HG03558 (cell line): ENCODE data around the gene PEMT.

Source experiments
- ATAC-seq: cut with Tn5 transposase; IDR thresholded peaks from one replicate; pipeline ENCODE4 v1.9.1; 2021; ENCODE audit warnings: moderate number of reproducible peaks; ENCODE audit not compliant: unreplicated experiment; ENCODE audit errors: extremely low read depth

PEMT gene

GRCh38 chr17:17506181-17506741 lies 85.2 kb downstream of the PEMT start:
- ATAC-seq: no peak

GRCh38 chr17:17505610-17506171 lies 85.8 kb downstream of the PEMT start:
- no peak for ATAC-seq

DNA sequence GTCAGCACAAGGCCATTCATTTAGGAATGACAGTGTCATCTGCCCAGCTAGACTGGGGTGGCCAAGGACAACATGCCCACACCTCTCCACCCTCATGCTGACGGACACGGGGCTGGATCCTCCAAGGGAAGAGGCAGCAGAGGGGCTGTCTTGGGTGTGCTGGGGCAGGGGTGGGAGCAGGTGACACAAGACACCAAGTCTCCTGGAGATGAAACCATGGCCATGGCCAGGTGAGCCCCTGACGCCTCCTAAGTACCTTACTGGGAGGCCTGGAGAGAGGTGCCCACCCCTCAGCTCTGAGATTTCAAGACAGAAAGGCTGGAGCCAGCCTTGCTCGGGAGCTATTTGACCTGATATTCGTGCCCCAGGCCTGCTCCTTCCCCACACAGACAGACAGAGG lies 86.4 kb downstream of the PEMT start:
- ATAC-seq: no peak

DNA sequence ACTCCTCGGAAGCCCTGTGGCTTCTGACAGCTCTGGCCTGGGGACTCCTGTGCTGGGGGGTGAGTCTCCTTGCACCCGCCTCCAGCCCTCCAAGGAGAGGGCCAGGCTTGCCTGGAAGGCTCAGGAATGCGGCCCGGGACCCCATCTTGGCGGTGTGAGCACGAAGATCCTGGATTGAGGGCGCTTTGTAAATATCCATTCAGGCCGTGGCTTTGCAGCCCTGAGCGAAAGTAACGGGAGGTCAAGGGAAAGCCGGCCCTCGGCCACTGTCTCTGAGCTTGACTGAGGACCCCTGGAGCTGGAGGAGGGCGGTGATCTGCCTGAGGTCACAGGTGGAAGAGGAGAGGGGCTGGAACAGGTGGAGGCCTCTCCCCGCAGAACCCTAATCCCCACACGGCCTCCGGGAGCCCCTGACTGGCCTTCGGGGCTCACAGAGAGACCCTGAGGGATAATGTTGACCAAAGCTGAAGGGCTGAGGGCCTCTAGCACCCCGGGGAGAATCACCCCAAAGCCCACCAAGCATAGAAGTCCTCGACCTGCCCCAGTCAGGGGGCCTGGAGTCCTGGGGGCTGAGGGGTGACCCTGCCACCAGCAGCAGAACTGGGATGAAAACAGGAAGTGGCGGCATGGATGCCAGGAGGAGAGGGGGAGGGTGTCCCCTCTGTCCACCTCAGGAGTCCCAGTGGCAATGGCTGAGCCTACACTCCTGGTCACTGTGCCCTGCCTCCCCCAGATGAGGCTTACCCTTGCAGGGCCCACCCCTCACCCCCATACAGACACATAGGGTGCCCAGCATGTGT lies 87.0 kb downstream of the PEMT start:
- no peak for ATAC-seq

- no peak for ATAC-seq
These were observed 87.9 kb downstream of the PEMT start for GRCh38 chr17:17503566-17504130.

- ATAC-seq: no peak
These were observed 88.6 kb downstream of the PEMT start for GRCh38 chr17:17502741-17503565.

GRCh38 chr17:17500999-17501605 lies 90.4 kb downstream of the PEMT start:
- ATAC-seq: no peak

DNA sequence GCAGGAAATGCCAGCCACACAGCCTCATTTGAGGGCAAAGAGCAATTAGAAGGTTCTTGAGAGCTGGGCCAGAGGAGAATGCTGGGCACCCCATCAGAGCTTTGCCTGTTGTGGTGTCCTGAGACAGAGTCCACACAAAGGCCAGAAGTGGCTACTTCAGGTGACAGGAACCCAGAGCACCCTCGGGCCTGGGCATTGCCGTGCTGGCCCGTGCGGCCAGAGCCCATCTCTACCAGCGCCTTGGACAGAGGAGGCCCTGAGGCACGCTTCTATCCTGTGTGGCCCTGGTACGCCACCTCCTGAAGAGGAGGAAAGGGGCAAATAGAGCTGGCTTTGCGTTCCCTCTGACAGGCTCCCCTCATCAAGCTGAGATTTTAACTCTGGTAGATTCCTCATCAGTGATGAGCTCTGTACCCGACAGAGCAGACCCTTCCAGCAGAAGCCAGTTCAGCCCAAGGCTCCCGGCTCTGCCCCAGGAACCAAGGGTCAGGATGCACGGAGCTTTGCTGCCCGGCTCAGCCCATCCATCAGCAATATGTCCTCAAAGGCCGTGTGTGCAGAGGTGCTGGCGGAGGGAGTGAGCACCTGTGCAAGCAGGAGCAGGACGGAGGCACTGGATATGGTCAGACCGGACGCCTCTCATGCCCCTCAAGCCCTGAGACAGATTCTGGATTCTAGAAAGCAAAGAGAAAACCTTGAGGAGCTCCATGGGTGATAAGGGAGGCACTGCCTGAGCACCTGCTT lies 91.9 kb downstream of the PEMT start:
- no peak for ATAC-seq

DNA sequence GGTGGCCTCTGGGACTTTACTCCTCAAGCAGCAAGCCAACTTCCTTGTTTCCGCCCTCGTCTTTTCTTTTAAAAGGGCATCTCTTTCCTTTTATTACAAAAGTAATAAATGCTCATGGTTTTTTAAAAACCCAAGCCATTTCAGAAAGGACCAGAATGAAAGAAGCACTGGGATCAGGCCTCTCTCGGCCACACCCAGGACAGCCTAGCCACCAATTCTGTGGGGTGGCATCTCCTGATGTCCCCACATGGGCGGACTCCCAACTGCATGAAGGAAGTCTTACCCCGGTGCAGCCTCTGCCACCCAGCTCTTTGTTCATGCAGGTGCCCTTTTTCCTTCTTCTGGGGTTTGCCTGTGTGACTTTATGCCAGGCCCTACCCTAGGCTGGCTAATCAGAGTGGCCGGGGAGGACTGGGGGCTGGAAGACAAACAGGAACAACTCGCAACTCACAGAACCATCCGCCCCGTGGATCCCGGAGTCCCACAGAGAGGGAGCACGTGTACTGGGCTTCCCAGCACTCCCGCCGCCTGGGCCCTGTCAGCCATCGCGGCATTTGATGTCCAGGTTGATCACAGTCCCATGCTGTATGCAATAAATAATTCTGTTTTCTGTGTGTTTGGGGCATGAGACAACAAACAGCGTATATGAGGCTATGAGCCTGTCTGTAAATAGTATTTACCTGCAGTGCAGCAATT lies 92.8 kb downstream of the PEMT start:
- no peak for ATAC-seq

DNA sequence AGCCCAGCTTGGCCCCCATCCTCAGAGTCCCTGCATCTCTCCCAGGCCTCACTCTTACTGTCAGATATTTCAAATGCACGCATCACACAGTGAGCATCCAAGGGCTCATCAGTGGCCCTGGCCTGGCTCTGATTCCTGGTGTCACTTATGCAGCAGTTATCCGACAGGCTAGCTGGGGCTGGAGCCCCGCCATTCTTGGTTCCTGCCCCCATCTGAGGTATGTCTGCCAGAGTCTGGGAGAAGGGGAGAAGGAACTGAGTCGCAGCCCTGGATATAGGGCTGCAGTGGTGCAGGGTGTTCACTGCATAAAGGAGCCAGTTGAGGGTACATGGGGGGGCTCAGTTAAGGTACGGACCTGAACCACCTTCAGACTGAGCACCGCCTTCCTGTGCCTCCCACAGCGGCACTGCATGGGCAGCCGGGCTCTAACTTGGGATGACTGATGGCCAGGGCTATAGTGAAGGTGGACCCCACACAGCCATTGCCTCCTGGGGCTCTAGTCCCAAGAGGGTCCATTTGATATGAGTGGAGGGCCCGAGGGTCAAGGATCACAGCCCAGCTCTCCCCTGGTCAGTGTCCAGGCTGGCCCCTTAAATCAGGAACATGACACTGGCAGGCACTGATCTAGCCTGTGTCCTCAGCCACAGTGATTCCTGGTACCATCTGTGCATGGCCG lies 93.5 kb downstream of the PEMT start:
- ATAC-seq: no peak

DNA sequence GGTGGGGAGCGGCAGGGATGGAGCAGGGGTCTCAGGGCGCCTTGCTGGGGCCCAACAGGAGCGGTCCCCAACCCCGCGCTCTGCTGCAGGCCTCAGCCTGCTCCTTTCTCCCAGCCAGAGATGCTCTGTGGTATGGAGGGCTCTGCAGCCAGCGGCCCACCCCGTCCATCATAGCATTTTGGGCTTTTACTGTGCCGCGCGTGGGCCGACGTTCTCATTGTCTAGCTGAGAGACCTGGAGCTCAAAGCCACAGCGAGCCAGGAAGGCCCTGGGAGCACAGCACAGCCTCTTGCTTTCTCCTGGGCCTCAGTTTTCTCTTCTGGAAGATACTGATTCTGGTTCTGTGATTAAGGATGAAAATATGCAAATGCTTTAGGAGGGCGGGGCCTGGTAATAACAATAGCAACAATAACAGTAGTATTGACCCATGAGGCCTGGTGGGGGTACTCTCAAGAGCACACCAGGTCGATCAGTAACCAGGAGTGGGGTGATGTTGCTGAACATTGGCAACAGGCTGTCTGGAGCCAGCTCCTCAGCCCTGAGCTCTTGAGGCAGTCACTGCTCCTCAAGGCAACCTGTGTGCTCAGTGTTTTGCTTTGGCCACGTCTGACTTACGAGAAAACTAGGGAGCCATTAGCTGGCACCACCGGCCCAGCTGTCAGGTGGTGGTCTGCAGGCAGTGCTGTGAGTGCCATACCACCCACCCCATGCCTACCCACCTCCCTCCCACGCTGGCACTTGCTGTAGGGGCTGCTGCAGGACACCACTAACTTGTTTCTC lies 94.3 kb downstream of the PEMT start:
- ATAC-seq: no peak

GRCh38 chr17:17496189-17497064 lies 95.1 kb downstream of the PEMT start, which contains the start of gene RASD1:
TSS of gene RASD1 (minus strand) at chr17:17496395. CDS start at chr17:17496181, 214 bp downstream.
- no peak for ATAC-seq

GRCh38 chr17:17495536-17496188 lies 95.8 kb downstream of the PEMT start:
- ATAC-seq: no peak

DNA sequence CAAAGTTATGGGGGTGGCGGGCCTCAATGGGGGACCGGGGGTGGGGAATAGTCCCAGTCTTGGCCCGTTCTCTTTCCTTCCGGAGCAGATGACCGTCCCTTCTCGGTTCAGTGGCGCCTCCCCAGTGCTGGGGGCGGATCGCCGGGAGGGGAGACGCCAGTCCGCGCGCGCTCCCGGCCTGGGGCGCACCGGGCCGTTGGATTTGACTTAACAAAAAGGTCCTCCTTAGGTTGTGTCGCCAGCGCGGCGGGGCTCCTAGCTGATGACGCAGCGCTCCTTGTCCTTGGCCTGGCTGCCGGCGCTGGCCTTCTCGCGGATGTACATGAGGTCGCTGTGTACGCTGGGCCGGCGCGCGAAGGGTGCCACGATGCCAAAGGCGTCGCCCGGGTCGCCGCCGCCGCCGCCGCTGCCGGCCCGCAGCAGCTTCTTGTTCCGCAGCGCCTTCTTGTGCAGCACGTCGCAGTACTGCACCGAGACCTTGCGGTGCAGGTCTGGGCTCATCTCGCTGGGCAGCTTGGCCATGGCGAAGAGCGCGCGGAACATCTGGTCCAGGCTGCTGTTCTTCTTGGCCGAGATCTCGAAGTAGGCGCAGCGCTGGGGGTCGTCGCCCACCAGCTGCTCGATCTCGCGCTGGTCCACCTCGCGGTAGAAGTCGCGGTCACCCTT lies 96.5 kb downstream of the PEMT start:
- no peak for ATAC-seq

DNA sequence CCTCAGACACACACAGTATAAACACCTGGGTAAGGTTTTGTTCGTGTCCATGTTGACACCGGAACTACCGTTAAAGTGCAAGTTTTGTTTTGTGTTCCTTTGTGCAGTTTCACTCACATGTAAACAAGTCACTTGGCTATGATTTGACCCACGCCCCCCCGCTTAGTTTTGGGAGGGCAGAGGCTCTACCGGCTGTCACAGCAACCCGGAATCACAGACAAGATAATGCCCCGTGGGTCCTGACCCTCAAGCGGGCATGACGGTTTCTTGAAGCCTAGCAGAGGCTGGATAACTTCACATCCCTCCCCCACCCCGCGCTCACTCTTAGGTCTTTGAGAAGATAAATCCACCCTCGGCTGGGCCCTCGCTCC lies 97.0 kb downstream of the PEMT start:
- no peak for ATAC-seq
